GM03348 (cell line): ENCODE results near the gene PRKCZ.
A peak's percentile ranks its signal among the peaks of the same experiment; 100 is the strongest.
"Not testable (repeated sequence)": the region's sequence is repeated elsewhere in the genome, so short reads cannot be mapped to it uniquely, and the experiment has no call there.

ENCODE experiments used
- DNase-seq: peaks from one replicate; pipeline ENCODE4 v3.0.0; 2012; ENCODE audit warnings: low spot score

The PRKCZ gene

DNA sequence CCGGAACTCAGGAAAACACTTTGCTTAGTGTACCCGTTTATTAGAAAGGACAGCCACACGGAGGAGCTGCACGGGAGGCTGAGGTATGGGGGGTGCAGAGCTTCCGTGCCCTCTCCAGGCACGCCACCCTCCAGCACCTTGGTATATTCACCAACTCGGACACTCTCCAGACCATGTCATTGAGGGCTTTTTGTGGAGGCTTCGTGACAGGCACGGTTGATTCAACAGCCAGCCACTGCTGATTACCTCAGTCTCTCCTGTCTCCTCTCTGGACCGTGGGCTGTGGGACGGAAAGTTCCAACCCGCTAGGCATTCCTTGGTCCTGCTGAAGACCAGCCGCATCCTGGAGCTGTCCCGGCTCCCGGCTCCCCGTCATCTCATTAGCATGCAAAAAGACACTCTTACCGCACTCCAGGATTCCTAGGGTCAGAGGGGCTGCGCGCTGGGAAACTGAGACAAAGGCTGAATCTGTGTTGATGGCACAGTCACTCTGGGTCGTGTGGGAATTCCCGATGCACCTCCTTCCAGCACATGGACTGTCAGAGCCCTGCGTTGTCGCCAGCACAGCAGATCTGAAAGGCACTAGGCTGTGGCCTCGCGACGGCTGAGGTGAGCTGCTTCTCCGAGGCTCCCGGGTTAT is 65.6 kb downstream of the PRKCZ start:
- peak; percentile 43 for DNase-seq

DNA sequence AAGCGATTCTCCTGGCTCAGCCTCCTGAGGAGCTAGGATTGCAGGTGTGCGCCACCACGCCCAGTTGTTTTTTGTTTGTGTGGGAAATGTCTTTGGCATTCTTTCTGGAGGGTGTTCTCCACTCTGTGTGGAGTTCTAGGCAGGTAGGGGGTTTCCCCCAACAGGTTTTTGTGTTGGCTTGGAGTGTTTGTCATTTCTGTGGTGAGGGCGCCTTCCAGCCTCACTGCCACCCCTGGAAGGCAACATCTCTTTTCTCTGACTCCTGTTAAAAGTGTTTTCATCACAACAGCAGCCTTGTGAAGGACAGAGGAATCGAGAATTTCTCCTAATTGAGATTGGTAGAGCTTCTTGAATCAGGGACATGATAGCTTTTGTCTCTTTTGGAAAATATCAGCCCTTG is 69.7 kb downstream of the PRKCZ start:
- no peak for DNase-seq

GRCh38 chr1:2121101-2121691 is 71.0 kb downstream of the PRKCZ start:
- no peak for DNase-seq

DNA sequence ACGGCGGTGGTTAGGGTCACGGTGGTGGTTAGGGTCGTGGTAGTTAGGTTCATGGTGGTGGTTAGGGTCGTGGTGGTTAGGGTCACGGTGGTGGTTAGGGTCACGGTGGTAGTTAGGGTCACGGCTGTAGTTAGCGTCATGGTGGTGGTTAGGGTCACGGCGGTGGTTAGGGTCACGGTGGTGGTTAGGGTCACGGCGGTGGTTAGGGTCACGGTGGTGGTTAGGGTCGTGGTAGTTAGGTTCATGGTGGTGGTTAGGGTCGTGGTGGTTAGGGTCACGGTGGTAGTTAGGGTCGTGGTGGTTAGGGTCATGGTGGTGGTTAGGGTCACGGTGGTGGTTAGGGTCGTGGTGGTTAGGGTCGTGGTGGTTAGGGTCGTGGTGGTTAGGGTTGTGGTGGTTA is 71.6 kb downstream of the PRKCZ start:
- DNase-seq: not testable (repeated sequence)

- DNase-seq: no peak
Observed at GRCh38 chr1:2124446-2125198, 74.4 kb downstream of the PRKCZ start.

GRCh38 chr1:2125350-2126211 is 75.4 kb downstream of the PRKCZ start:
- no peak for DNase-seq

GRCh38 chr1:2126331-2127186 is 76.3 kb downstream of the PRKCZ start:
- DNase-seq: no peak

- DNase-seq: no peak
Observed at GRCh38 chr1:2127187-2128145, 77.3 kb downstream of the PRKCZ start.

GRCh38 chr1:2128189-2128901 is 78.1 kb downstream of the PRKCZ start:
- DNase-seq: no peak

- no peak for DNase-seq
Observed at GRCh38 chr1:2129256-2129943, 79.2 kb downstream of the PRKCZ start.

DNA sequence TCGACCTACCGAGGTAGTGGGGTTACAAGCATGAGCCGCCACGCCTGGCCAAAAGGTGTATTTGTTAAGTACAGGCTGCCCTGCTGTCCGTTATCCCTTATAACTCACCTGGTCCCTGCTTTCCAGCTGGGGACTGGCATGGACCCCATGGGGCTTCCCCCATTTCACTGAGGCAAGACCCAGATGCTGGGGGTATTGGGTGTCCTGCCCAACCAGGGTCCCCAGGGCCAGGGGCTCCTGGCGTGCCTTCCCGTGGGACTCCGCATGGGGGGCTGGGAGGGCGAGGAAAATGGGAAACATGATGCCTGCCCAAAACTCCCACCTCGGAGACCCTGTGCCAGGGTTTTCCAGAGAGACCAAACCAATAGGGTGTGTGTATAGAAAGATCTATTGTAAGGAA is 79.9 kb downstream of the PRKCZ start:
- no peak for DNase-seq

- no peak for DNase-seq
Observed at GRCh38 chr1:2130871-2131289, 80.7 kb downstream of the PRKCZ start.

- peak; percentile 91 for DNase-seq
Observed at GRCh38 chr1:2132222-2133038, 82.2 kb downstream of the PRKCZ start.

DNA sequence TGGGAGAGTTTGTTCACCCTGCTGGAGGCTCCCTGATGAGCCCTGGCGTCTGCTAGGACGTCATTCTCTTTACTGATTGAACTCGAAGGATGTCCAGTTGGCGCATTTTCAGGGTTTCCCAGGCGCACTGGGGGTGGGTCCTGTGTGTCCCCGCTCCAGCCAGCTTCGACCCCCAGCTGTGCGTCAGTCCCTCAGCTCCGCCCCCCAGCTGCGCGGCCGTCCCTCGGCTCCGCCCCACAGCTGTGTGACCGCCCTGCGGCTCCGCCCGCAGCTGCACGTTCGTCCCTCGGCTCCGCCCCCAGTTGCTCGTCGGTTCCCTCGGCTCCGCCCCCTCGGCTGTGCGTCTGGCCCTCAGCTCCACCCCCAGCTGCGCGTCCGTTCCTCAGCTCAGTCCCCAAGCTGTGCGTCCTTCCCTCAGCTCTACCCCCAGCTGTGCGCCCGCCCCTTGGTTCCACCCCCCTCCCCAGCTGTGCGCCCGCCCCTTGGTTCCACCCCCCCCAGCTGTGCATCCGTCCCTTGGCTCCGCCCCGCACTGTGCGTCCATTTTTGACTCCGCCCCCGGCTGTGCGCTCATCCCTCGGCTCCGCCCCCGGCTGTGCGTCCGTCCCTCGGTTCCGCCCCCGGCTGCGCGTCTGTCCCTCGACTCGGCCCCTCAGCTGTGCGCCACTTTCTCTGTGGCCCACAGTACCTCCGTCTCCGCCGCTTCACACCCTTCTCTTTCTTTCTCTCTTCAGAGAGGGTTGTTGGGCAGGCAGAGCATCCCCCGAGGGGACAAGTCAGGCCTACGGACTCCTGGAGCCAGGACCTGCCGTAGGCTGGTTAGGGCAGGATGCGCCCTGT is 83.0 kb downstream of the PRKCZ start:
- DNase-seq: peak; percentile 99

- no peak for DNase-seq
Observed at GRCh38 chr1:2133879-2134215, 83.6 kb downstream of the PRKCZ start.

- DNase-seq: no peak
Observed at GRCh38 chr1:2134266-2134620, 84.0 kb downstream of the PRKCZ start.

DNA sequence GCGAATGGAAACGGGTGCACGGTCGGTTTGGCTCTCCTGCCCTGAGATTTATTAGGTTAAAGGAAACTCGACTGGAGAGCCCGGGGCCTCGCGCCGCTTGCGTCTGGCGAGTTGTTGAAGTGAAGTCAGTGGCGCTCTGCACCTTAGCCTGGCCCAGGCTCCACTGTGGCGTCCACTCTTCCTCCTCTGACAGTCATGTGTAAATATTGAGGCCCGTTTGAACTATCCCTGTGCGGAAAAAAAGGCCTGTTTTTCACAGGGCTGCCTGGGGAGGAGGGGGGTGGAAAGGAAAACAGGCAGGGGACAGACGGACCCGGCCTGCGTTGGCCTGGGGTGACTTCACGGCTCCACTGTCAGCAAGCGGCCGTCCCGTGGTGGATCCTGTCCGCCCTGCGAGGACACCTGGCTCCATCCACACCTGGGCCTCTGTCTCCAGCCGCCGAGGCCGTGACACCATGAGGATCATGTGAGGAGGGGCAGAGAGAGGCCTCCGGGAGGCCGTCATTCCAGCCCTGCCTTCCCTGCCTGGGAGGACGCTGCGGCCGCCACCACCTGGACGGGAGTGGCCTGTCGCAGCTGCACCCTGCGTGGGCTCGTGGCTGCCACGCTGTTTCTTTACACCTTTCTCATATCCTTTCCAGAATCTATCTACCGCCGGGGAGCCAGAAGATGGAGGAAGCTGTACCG is 84.6 kb downstream of the PRKCZ start:
- no peak for DNase-seq
